Endodermal cell (in vitro differentiated cells): ENCODE data around the gene PHYH. TPM values are rescaled to one million over a fixed set of nuclear protein-coding genes. Genes with fewer than 3 reads are reported as not detected.

Experiments
- DNase-seq: peaks from one replicate; pipeline ENCODE4 v3.0.0-alpha.2; 2017
- H3K27ac ChIP-seq: 2 replicates; pipeline ENCODE4 v1.5.1; 2013; ENCODE audit warnings: mild to moderate bottlenecking, low read depth, low read length, moderate library complexity
- H3K27me3 ChIP-seq: 2 replicates; pipeline ENCODE4 v1.6.1; 2013; ENCODE audit warnings: mild to moderate bottlenecking, low read length, moderate library complexity; ENCODE audit not compliant: insufficient read depth, control insufficient read depth, poor library complexity, severe bottlenecking
- H3K36me3 ChIP-seq: 2 replicates; pipeline ENCODE4 v1.7.0; 2013; ENCODE audit warnings: mild to moderate bottlenecking, low read length, moderate library complexity; ENCODE audit not compliant: control insufficient read depth, insufficient read depth
- H3K4me1 ChIP-seq: one replicate; pipeline ENCODE4 v1.7.0; 2013; ENCODE audit warnings: low read length; ENCODE audit not compliant: control insufficient read depth, insufficient read depth
- H3K4me3 ChIP-seq: 2 replicates; pipeline ENCODE4 v1.5.1; 2013; ENCODE audit warnings: mild to moderate bottlenecking, low read length, moderate library complexity
- H3K9ac ChIP-seq: 2 replicates; pipeline ENCODE4 v1.6.1; 2013; ENCODE audit warnings: mild to moderate bottlenecking, low read length, moderate library complexity; ENCODE audit not compliant: poor library complexity, severe bottlenecking; ENCODE audit errors: extremely low read depth
- H3K9me3 ChIP-seq: 2 replicates; pipeline ENCODE4 v1.6.1; 2013; ENCODE audit warnings: mild to moderate bottlenecking, low read length, moderate library complexity; ENCODE audit not compliant: control insufficient read depth
- H3K27ac Mint-ChIP-seq: 2 replicates; pipeline ENCODE4 v1.8.0; 2020; ENCODE audit warnings: mixed read lengths
- H3K27me3 Mint-ChIP-seq: 2 replicates; pipeline ENCODE4 v1.8.0; 2021; ENCODE audit warnings: mild to moderate bottlenecking, mixed read lengths; ENCODE audit not compliant: insufficient read depth
- H3K36me3 Mint-ChIP-seq: 2 replicates; pipeline ENCODE4 v1.8.0; 2020; ENCODE audit warnings: low read depth, mixed read lengths
- H3K4me1 Mint-ChIP-seq: 2 replicates; pipeline ENCODE4 v1.8.0; 2020; ENCODE audit warnings: mixed read lengths
- H3K4me3 Mint-ChIP-seq: 2 replicates; pipeline ENCODE4 v1.8.0; 2020; ENCODE audit warnings: mild to moderate bottlenecking, moderate library complexity, mixed read lengths
- H3K9me3 Mint-ChIP-seq: 2 replicates; pipeline ENCODE4 v1.8.0; 2020; ENCODE audit warnings: mild to moderate bottlenecking, mixed read lengths
- WGBS, 2 experiments: methylation state at CpG; one replicate each; pipeline versions ENCODE4 v1.1.5 to v1.1.7; 2013; ENCODE audit warnings: missing lambda C conversion rate in 2 of 2, mixed read lengths in 1 of 2; ENCODE audit not compliant: insufficient coverage in 1 of 2, insufficient read length in 1 of 2; 5-methylcytosine and 5-hydroxymethylcytosine counted together
- total RNA-seq, 2 donors: library from RNA; stranded (reverse); fragmentation: NEBNext Ultra II Directional in 1 of 2; extraction: Animal tissue kit (Norgen Biotek cat#: 25700) in 1 of 2; gene quantifications; 2 replicates in 1 of 2; 3 replicates in 1 of 2; pipeline ENCODE4 v1.2.1, GENCODE V29; 2021
- TF ChIP-seq, protein P1 (sequence below): fragments of 200-600 bp; sonication (generic); conservative IDR thresholded peaks from 2 replicates; pipeline ENCODE4 v1.5.0; 2021; ENCODE audit warnings: antibody characterized with exemption, mild to moderate bottlenecking

Gene PHYH
- total RNA-seq, 2 donors from 2014 or later = 17.2 to 37.9 TPM

GRCh38 chr10:13322615-13323148 is 22.8 kb upstream of the PHYH start:
- no peaks in the 10 kb centered on the region for H3K4me1 Mint-ChIP-seq
- H3K9me3 Mint-ChIP-seq = no peaks in the 10 kb centered on the region
- no peak overlapping the region for H3K4me3 Mint-ChIP-seq
- Histone ChIP-seq H3K9ac (no peak overlapping the region), H3K4me3 (no peak overlapping the region), H3K9me3 (no peaks in the 10 kb centered on the region), H3K4me1 (no peaks in the 10 kb centered on the region), H3K36me3 (peaks cover 74% of the 10 kb centered on the region), H3K27ac (no peak overlapping the region), H3K27me3 (no peaks in the 10 kb centered on the region)
- no peak for DNase-seq
- TF ChIP-seq, protein P1, sequence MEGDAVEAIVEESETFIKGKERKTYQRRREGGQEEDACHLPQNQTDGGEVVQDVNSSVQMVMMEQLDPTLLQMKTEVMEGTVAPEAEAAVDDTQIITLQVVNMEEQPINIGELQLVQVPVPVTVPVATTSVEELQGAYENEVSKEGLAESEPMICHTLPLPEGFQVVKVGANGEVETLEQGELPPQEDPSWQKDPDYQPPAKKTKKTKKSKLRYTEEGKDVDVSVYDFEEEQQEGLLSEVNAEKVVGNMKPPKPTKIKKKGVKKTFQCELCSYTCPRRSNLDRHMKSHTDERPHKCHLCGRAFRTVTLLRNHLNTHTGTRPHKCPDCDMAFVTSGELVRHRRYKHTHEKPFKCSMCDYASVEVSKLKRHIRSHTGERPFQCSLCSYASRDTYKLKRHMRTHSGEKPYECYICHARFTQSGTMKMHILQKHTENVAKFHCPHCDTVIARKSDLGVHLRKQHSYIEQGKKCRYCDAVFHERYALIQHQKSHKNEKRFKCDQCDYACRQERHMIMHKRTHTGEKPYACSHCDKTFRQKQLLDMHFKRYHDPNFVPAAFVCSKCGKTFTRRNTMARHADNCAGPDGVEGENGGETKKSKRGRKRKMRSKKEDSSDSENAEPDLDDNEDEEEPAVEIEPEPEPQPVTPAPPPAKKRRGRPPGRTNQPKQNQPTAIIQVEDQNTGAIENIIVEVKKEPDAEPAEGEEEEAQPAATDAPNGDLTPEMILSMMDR = no peak
- peaks cover 87% of the 10 kb centered on the region for H3K36me3 Mint-ChIP-seq
- 96 to 98% methylated on average over 19 to 24 of the region's 24 CpGs for WGBS, 2 experiments
- H3K27ac Mint-ChIP-seq = no peak overlapping the region
- H3K27me3 Mint-ChIP-seq = no peaks in the 10 kb centered on the region

GRCh38 chr10:13321576-13321975 is 21.7 kb upstream of the PHYH start:
- Mint-ChIP-seq H3K4me3 (no peak overlapping the region), H3K4me1 (no peaks in the 10 kb centered on the region), H3K36me3 (peaks cover 77% of the 10 kb centered on the region), H3K9me3 (no peaks in the 10 kb centered on the region), H3K27ac (no peak overlapping the region), H3K27me3 (no peaks in the 10 kb centered on the region)
- Histone ChIP-seq H3K27me3 (no peaks in the 10 kb centered on the region), H3K27ac (no peak overlapping the region), H3K4me3 (no peak overlapping the region), H3K4me1 (no peaks in the 10 kb centered on the region), H3K9me3 (no peaks in the 10 kb centered on the region), H3K36me3 (peaks cover 68% of the 10 kb centered on the region), H3K9ac (no peak overlapping the region)
- DNase-seq = no peak
- TF ChIP-seq, protein P1 = no peak
- WGBS, 2 experiments = 92 to 95% methylated on average over 11 to 13 of the region's 13 CpGs

DNA sequence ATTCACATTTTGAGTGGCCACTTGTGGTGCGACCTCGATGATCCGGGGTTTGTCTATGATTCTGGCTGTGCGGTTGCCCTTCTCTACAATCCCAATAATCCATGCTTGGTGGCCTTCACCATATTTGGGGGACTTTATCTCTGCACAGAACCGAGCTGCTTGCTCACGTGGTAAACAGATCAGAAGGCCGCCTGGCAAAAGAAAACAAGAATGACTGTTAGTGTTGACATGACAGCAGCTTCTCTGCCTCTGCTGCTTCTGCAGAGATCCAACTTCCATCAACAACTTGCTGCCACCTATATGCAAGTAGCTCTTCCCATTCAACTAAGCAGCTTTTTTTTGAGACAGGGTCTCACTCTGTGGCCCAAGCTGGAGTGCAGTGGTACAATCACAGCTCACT is 19.3 kb upstream of the PHYH start:
- no peaks in the 10 kb centered on the region for H3K4me1 Mint-ChIP-seq
- TF ChIP-seq, protein P1 = no peak
- 91 to 92% methylated on average over 3 to 7 of the region's 7 CpGs for WGBS, 2 experiments
- no peaks in the 10 kb centered on the region for H3K9me3 ChIP-seq
- no peaks in the 10 kb centered on the region for H3K27me3 Mint-ChIP-seq
- H3K36me3 ChIP-seq = peaks cover 46% of the 10 kb centered on the region
- H3K9me3 Mint-ChIP-seq = no peaks in the 10 kb centered on the region
- no peaks in the 10 kb centered on the region for H3K27me3 ChIP-seq
- H3K27ac ChIP-seq = no peak overlapping the region
- no peak overlapping the region for H3K4me3 ChIP-seq
- no peak for DNase-seq
- H3K27ac Mint-ChIP-seq = no peak overlapping the region
- peaks cover 55% of the 10 kb centered on the region for H3K36me3 Mint-ChIP-seq
- no peak overlapping the region for H3K9ac ChIP-seq
- H3K4me3 Mint-ChIP-seq = no peak overlapping the region
- H3K4me1 ChIP-seq = no peaks in the 10 kb centered on the region
